Left lobe of liver (tissue), 2 donors: Measurements from ENCODE around the gene CNTD1. TPM values are rescaled to one million over a fixed set of nuclear protein-coding genes. Genes with fewer than 3 reads are reported as not detected.

ENCODE experiments used
- ATAC-seq: fragments of 200-7000 bp; cut with Tn5 transposase; one replicate; pipeline ENCODE4 v1.9.1; 2020; ENCODE audit warnings: mild to moderate bottlenecking, moderate library complexity
- DNase-seq: peaks from one replicate; pipeline ENCODE4 v3.0.0-alpha.2; 2020; ENCODE audit warnings: low spot score
- total RNA-seq: library from RNA; stranded (reverse); gene quantifications from one replicate; pipeline ENCODE4 v1.2.1, GENCODE V29; 2021
- donor health status: DM: no; HTN: no; CAD: no; lungs with moderate emphysema.
- donor health status: DM: no; HTN: yes; CAD: no.

Gene CNTD1
- total RNA-seq, 1 donor from 2014 or later, result not detected

- DNase-seq, result no peak
- ATAC-seq, result no peak
Measured at GRCh38 chr17:42779304-42779935, 19.2 kb upstream of the CNTD1 start.

DNA sequence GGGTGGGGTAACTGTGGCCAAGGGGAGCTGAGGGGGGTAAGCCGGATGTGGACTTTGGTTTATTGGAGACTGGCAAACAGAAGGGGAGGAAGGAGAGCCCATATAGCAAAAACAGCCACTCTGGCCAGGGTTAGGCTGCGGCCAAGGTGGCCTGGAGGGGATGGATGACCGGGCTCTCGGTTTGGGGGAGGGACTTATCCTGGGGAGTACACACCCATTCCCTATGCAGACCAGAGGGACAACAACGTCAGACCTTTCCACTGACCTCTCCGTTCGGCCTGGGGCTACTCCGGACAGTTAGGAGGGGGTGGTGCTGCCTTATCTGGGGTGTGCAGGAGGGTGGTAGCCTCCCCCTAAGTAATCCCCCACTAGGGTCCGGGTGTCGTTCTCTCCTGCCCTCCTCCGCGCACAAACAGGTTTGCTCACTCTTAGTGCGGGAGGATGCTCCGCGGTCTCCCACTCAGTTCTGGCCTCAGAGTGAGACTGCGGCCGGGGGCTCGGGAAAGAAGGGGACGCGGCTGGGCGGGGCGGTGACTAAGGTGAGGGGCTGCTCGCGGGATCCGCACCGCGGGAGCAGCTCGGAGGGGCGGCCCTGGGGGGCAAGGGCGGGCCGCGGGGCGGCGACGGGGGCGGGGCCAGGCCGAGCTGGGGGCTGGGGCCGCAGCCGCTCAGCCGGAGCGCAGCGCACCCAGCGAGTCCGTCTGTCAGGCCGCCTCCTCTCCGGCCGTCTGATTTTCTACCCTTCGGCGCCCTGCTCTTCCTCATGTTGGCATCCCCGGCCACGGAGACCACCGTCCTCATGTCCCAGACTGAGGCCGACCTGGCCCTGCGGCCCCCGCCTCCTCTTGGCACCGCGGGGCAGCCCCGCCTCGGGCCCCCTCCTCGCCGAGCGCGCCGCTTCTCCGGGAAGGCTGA is 18.5 kb upstream of the CNTD1 start, which contains the start of gene WNK4:
Gene WNK4 (plus strand): TSS at position 675 of the 915 bp plus-strand sequence. CDS start 89 bp downstream, at position 764.
- DNase-seq (no peak), ATAC-seq (peak; percentile 49)

DNA sequence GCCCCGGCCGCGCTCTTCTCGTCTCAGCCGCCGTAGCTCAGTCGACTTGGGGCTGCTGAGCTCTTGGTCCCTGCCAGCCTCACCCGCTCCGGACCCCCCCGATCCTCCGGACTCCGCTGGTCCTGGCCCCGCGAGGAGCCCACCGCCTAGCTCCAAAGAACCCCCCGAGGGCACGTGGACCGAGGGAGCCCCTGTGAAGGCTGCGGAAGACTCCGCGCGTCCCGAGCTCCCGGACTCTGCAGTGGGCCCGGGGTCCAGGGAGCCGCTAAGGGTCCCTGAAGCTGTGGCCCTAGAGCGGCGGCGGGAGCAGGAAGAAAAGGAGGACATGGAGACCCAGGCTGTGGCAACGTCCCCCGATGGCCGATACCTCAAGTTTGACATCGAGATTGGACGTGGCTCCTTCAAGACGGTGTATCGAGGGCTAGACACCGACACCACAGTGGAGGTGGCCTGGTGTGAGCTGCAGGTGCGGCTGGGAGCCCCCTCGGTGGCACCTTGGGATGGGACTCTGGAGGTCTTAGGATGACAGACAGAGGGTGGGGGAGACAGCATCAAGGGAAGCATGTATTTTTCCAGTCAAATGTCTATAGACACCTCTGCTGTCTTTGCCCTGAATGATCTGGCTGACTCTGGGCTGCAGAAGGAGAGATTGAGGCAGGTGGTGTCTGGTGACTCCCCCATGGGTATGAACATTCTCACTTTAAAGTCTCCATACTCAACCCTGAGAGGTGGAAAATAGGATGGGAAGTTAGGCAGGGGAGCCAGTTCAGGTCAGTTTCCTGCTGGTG is 17.6 kb upstream of the CNTD1 start:
- peak; percentile 21 for ATAC-seq
- DNase-seq, result no peak

DNA sequence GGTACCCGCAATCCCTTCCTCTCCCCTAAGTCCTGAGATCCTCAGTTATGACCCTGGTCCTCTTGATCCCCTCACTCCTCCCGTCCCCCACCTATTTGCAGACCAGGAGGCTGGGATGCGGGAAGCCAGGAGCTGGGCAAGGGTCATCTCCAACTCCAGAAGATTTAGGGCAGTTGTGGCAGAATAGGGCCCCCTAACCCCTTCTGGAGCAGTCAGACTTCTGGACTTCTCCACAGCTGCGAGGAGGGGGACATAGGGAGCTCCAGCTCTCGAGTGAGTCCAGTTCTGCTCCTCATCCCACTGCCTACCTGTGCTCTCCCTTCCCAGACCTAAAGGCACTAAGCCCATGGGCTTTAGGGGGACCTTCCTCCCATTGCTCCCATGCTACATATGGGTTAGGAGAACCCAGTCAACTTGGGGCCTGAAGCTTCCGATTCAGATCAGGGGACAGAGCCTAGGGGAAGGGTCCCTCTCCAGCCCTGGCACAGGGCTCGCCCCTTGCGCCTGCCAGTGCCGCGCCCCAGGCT is 17.0 kb upstream of the CNTD1 start:
- ATAC-seq, result peak; percentile 11

GRCh38 chr17:42782166-42783061 is 16.2 kb upstream of the CNTD1 start:
- ATAC-seq, result no peak
- DNase-seq, result no peak

More for the DNA sequence above, 17.0 kb upstream of the CNTD1 start:
- DNase-seq, result no peak

DNA sequence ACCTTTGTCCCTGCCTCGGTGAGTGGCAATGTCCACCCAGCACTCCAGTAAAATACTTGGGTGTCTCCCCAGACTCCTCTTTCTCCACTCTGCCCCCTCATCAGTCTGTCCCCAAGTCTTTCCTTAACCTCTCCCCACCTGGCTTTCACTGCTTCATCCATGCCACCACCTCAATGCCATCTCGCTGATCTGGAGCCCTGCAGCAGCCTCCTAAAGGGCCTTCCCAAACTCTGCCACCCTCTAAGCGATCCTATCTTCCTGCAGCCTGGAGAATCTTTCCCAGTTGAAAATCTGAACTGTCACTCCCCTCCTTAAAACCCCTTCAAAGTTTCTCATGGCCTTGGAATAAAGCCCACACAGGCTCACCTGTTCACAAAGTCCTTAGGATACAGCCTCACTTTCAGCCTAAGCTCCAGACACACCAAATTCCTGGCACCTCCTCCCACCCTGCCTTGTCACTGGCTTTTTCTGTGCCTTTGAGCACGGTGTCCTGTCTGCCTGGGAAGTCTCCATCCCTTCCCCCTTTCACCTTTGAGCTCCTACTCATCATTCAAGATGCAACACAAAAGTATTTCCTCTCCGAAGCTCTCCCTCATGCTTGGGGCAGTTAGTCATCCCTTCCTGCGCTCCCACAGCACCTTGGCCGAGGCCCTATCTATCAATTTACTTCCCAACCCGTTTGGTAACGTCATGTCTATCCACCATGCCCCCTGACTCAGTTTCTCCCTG is 15.4 kb upstream of the CNTD1 start:
- no peak for ATAC-seq
- DNase-seq, result no peak

- DNase-seq, result no peak
- no peak for ATAC-seq
Measured at GRCh38 chr17:42783791-42784138, 14.9 kb upstream of the CNTD1 start.

GRCh38 chr17:42784409-42784808 is 14.3 kb upstream of the CNTD1 start:
- no peak for ATAC-seq
- DNase-seq, result no peak

GRCh38 chr17:42784811-42785592 is 13.7 kb upstream of the CNTD1 start:
- DNase-seq (no peak), ATAC-seq (no peak)

- DNase-seq, result no peak
- no peak for ATAC-seq
Measured at GRCh38 chr17:42787266-42787665, 11.4 kb upstream of the CNTD1 start.

- DNase-seq (no peak), ATAC-seq (peak; percentile 11)
Measured at GRCh38 chr17:42791948-42792347, 6.7 kb upstream of the CNTD1 start.

- ATAC-seq (no peak), DNase-seq (no peak)
Measured at GRCh38 chr17:42792545-42792944, 6.1 kb upstream of the CNTD1 start.

DNA sequence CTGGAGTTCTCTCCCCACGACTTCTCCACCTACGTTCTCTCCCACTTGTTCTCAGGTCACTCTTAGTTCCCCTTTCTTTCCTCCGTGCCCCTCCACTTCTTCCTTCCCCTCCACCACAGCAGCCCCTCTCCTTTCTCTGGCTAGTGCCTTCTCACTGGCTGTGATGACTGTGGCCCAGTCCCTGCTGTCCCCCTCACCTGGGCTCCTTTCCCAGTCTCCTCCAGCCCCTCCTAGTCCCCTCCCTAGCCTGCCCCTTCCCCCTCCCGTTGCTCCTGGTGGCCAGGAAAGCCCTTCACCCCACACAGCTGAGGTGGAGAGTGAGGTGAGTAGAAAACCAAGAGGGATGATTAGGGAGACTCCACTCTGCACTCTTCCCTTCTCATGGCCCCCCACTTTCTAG is 3.6 kb upstream of the CNTD1 start:
- DNase-seq (no peak), ATAC-seq (no peak)

DNA sequence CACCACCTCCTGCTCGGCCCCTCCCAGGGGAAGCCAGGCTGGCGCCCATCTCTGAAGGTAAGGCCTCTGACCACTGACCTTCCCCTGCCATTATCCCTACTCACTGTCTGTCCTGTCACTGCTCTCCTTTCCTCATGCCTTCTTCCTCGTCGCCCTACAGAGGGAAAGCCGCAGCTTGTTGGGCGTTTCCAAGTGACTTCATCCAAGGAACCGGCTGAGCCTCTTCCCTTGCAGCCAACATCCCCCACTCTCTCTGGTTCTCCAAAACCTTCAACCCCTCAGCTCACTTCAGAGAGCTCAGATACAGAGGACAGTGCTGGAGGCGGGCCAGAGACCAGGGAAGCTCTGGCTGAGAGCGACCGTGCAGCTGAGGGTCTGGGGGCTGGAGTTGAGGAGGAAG is 3.2 kb upstream of the CNTD1 start:
- no peak for DNase-seq
- no peak for ATAC-seq

GRCh38 chr17:42796066-42796758 is 2.4 kb upstream of the CNTD1 start:
- ATAC-seq (no peak), DNase-seq (no peak)

DNA sequence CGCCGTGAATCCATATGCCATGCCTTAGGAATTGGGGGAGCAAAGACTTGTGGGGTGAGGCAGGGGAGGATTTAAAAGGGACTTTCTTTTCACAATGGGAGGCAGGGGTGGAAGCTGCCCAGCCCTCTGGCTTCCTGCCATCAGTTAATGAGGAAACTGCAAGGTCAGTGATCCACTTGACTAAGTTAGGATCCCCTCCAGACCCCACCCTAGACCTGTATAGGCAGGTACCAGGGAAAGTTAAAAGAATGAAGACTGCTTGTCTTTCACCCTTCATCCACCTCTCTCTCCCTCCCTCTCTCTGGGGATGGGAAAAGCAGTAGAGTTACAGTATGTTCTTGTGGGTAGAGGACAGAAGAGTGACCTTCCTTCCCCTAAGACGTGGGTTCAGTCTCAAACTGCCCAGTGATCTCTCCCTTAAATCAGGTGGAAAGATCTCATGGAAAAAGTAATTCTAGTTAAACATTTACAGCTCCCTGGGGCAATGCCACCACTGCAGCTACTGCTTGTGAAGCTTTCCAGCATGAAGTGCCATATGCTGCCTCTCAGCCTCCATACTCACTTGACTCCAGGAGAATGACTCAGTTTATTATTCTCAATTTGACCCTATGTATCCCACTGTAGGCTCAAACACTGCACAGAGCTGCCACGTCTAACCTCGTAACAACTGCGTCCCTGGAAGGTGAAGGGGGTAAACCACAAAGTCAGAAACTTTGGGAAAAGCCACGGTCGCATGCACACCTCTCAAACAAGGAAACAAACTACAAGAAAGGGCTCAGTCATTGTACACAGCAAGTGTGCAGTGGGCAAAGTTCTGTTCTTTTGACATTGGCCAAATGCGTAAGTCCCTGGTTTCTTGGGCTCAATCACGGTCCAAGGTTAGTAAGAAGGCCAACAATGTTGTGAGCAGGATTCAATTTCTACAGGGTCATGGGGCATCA is 1.3 kb upstream of the CNTD1 start:
- DNase-seq (peak; percentile 68), ATAC-seq (peak; percentile 78)

- DNase-seq (no peak), ATAC-seq (peak; percentile 20)
Measured at GRCh38 chr17:42798011-42798382, 664 bp upstream of the CNTD1 start.
